GM12892 (cell line): Measurements from ENCODE around the gene MRPL32.

Experiments
- POLR2A ChIP-seq: IDR thresholded peaks from 2 replicates; pipeline ENCODE4 v1.6.1; 2011; ENCODE audit warnings: low read depth, low read length, control low read depth
- POLR2AphosphoS5 ChIP-seq: IDR thresholded peaks from 2 replicates; pipeline ENCODE4 v1.6.1; 2011; ENCODE audit warnings: low read depth, low read length, control low read depth

DNA sequence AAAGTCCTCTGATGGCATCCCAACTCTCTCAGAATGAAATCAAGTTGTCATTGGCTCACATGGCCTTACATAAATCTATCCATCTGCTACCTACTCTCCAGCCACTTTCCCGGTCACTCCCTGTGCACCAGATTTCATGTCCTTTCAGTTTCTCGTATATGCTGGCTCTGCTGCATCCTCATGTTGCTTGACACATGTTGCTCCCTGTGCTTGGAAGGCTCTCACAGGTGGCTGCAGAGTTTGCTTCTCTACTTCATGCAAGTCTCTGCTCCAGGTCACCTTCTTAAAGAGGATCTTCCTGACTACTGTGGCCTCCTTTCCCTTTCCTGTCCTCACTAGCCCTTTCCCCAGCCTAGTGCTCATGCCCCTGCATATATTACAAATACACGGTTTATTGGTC, 48.3 kb downstream of the MRPL32 start:
- no peak for TF ChIP-seq POLR2A
- TF ChIP-seq POLR2AphosphoS5: no peak
